Stimulated activated CD4-positive, alpha-beta T cell treated with anti-CD3 and anti-CD28 coated beads, Interleukin-1b, Interleukin-23, amount 100 ng/mL, for 1 hour (primary cell): ENCODE results near the gene MBD3L1.

ENCODE experiments used
- DNase-seq, 2 donors: peaks; one replicate each; pipeline ENCODE4 v3.0.0-alpha.2; 2020; ENCODE audit warnings: low read depth in 2 of 2

The MBD3L1 gene

GRCh38 chr19:8880868-8881488 lies 48.8 kb downstream of the MBD3L1 start:
- DNase-seq, result no peak

GRCh38 chr19:8881512-8881911 lies 49.3 kb downstream of the MBD3L1 start:
- no peak for DNase-seq

- no peak for DNase-seq
Measured at GRCh38 chr19:8884416-8884815, 52.2 kb downstream of the MBD3L1 start.

GRCh38 chr19:8887364-8887763 lies 55.2 kb downstream of the MBD3L1 start:
- DNase-seq, result no peak

- no peak for DNase-seq
Measured at GRCh38 chr19:8890260-8890659, 58.1 kb downstream of the MBD3L1 start.
